ENCODE measurements around the gene SPART.

- TF ChIP-seq, protein P1, sequence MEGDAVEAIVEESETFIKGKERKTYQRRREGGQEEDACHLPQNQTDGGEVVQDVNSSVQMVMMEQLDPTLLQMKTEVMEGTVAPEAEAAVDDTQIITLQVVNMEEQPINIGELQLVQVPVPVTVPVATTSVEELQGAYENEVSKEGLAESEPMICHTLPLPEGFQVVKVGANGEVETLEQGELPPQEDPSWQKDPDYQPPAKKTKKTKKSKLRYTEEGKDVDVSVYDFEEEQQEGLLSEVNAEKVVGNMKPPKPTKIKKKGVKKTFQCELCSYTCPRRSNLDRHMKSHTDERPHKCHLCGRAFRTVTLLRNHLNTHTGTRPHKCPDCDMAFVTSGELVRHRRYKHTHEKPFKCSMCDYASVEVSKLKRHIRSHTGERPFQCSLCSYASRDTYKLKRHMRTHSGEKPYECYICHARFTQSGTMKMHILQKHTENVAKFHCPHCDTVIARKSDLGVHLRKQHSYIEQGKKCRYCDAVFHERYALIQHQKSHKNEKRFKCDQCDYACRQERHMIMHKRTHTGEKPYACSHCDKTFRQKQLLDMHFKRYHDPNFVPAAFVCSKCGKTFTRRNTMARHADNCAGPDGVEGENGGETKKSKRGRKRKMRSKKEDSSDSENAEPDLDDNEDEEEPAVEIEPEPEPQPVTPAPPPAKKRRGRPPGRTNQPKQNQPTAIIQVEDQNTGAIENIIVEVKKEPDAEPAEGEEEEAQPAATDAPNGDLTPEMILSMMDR (IDR thresholded peaks at IDR 0.05): no peak
- TF ChIP-seq POLR2AphosphoS5 (IDR thresholded peaks at IDR 0.05) (no peak), POLR2A (IDR thresholded peaks at IDR 0.05; ENCODE audit: low read depth) (no peak), EP300 (IDR thresholded peaks at IDR 0.05) (no peak)
Measured at GRCh38 chr13:36331280-36331679, 14.9 kb downstream of the SPART start.
